ENCODE measurements around the gene USP48. TPM values are rescaled to one million over a fixed set of nuclear protein-coding genes. Genes with fewer than 3 reads are reported as not detected.
"Not testable (repeated sequence)": the region's sequence is repeated elsewhere in the genome, so short reads cannot be mapped to it uniquely, and the experiment has no call there.

Gene USP48
- 57.3 and 58.3 TPM in 2 replicates for total RNA-seq (2014; rRNA removed; shearing (Covaris generic))
- polyA plus RNA-seq (2015; cell fraction: cytosol; rRNA removed) = 42.8 and 53.2 TPM in 2 replicates
- polyA plus RNA-seq (2015; cell fraction: nucleus; rRNA removed) = 201 and 283 TPM in 2 replicates

- in situ Hi-C loops (cut with HindIII; ENCODE audit: low pct_unique_long_range_greater_than_20kb, low sequenced_read_pairs) = no loop called here
- peak; percentile 95 for DNase-seq (ENCODE audit: low read depth, low spot score)
Measured at GRCh38 chr1:21782868-21783678, at the start of gene USP48. Gene USP48 (minus strand): TSS chr1:21783149. CDS start chr1:21782957, 192 bp downstream.

- no peak for DNase-seq (ENCODE audit: low read depth, low spot score)
- in situ Hi-C loops (cut with HindIII; ENCODE audit: low pct_unique_long_range_greater_than_20kb, low sequenced_read_pairs) = no loop called here
Measured at GRCh38 chr1:21831454-21831970, 48.6 kb upstream of the USP48 start.

GRCh38 chr1:21830792-21831453 is 48.0 kb upstream of the USP48 start:
- DNase-seq (ENCODE audit: low read depth, low spot score) = no peak
- in situ Hi-C loops (cut with HindIII; ENCODE audit: low pct_unique_long_range_greater_than_20kb, low sequenced_read_pairs) = no loop called here

GRCh38 chr1:21829294-21829693 is 46.3 kb upstream of the USP48 start:
- in situ Hi-C loops (cut with HindIII; ENCODE audit: low pct_unique_long_range_greater_than_20kb, low sequenced_read_pairs) = no loop called here

GRCh38 chr1:21828506-21829210 is 45.7 kb upstream of the USP48 start:
- in situ Hi-C loops (cut with HindIII; ENCODE audit: low pct_unique_long_range_greater_than_20kb, low sequenced_read_pairs) = no loop called here
- DNase-seq (ENCODE audit: low read depth, low spot score) = no peak

More at GRCh38 chr1:21829294-21829693, 46.3 kb upstream of the USP48 start:
- DNase-seq (ENCODE audit: low read depth, low spot score) = no peak

GRCh38 chr1:21828075-21828474 is 45.1 kb upstream of the USP48 start:
- in situ Hi-C loops (cut with HindIII; ENCODE audit: low pct_unique_long_range_greater_than_20kb, low sequenced_read_pairs) = no loop called here

GRCh38 chr1:21827141-21827679 is 44.3 kb upstream of the USP48 start:
- in situ Hi-C loops (cut with HindIII; ENCODE audit: low pct_unique_long_range_greater_than_20kb, low sequenced_read_pairs) = no loop called here
- DNase-seq (ENCODE audit: low read depth, low spot score) = no peak

More at GRCh38 chr1:21828075-21828474, 45.1 kb upstream of the USP48 start:
- DNase-seq (ENCODE audit: low read depth, low spot score) = no peak

GRCh38 chr1:21826694-21827093 is 43.7 kb upstream of the USP48 start:
- in situ Hi-C loops (cut with HindIII; ENCODE audit: low pct_unique_long_range_greater_than_20kb, low sequenced_read_pairs) = not testable (repeated sequence)

GRCh38 chr1:21825393-21825792 is 42.4 kb upstream of the USP48 start:
- DNase-seq (ENCODE audit: low read depth, low spot score) = no peak
- in situ Hi-C loops (cut with HindIII; ENCODE audit: low pct_unique_long_range_greater_than_20kb, low sequenced_read_pairs) = no loop called here

More at GRCh38 chr1:21826694-21827093, 43.7 kb upstream of the USP48 start:
- not testable (repeated sequence) for DNase-seq (ENCODE audit: low read depth, low spot score)

- DNase-seq (ENCODE audit: low read depth, low spot score) = no peak
- in situ Hi-C loops (cut with HindIII; ENCODE audit: low pct_unique_long_range_greater_than_20kb, low sequenced_read_pairs) = no loop called here
Measured at GRCh38 chr1:21824926-21825325, 42.0 kb upstream of the USP48 start.

- DNase-seq (ENCODE audit: low read depth, low spot score) = no peak
- in situ Hi-C loops (cut with HindIII; ENCODE audit: low pct_unique_long_range_greater_than_20kb, low sequenced_read_pairs) = no loop called here
Measured at GRCh38 chr1:21823980-21824702, 41.2 kb upstream of the USP48 start.

- in situ Hi-C loops (cut with HindIII; ENCODE audit: low pct_unique_long_range_greater_than_20kb, low sequenced_read_pairs) = no loop called here
- DNase-seq (ENCODE audit: low read depth, low spot score) = no peak
Measured at GRCh38 chr1:21823206-21823979, 40.4 kb upstream of the USP48 start.

- in situ Hi-C loops (cut with HindIII; ENCODE audit: low pct_unique_long_range_greater_than_20kb, low sequenced_read_pairs) = no loop called here
- peak; percentile 13 for DNase-seq (ENCODE audit: low read depth, low spot score)
Measured at GRCh38 chr1:21822349-21822748, 39.4 kb upstream of the USP48 start.

- in situ Hi-C loops (cut with HindIII; ENCODE audit: low pct_unique_long_range_greater_than_20kb, low sequenced_read_pairs) = no loop called here
- DNase-seq (ENCODE audit: low read depth, low spot score) = no peak
Measured at GRCh38 chr1:21821385-21822019, 38.6 kb upstream of the USP48 start.

GRCh38 chr1:21820597-21821232 is 37.8 kb upstream of the USP48 start:
- in situ Hi-C loops (cut with HindIII; ENCODE audit: low pct_unique_long_range_greater_than_20kb, low sequenced_read_pairs) = no loop called here
- DNase-seq (ENCODE audit: low read depth, low spot score) = no peak
